ENCODE measurements around the gene PRR5L.

Gene PRR5L

GRCh38 chr11:36326524-36327419 lies 30.7 kb downstream of the PRR5L start:
- H3K79me2 ChIP-seq (ENCODE audit: insufficient read depth, low read depth) = no peaks in the 10 kb centered on the region
- TF ChIP-seq CTCF (conservative IDR thresholded peaks at IDR 0.05; ENCODE audit: low read depth, low read length) = no peak
- H3K4me3 ChIP-seq (IDR thresholded peaks at IDR 0.05; ENCODE audit: insufficient read depth, low read depth, low read length) = no peak overlapping the region
- no peak overlapping the region for H2AFZ ChIP-seq (ENCODE audit: low read depth)
- no peaks in the 10 kb centered on the region for H3K36me3 ChIP-seq (ENCODE audit: insufficient read depth)
- no peaks in the 10 kb centered on the region for H3K4me1 ChIP-seq (ENCODE audit: low read depth, poor library complexity, severe bottlenecking)
- H3K27ac ChIP-seq = no peak overlapping the region
- H3K4me2 ChIP-seq = no peak overlapping the region
- H3K27me3 ChIP-seq (ENCODE audit: insufficient read depth, low read depth) = no peaks in the 10 kb centered on the region
- no peak overlapping the region for H3K9ac ChIP-seq
- H4K20me1 ChIP-seq (ENCODE audit: insufficient read depth) = no peaks in the 10 kb centered on the region

GRCh38 chr11:36328966-36329673 lies 33.0 kb downstream of the PRR5L start:
- no peak overlapping the region for H3K4me2 ChIP-seq
- no peak for TF ChIP-seq CTCF (conservative IDR thresholded peaks at IDR 0.05; ENCODE audit: low read depth, low read length)
- no peaks in the 10 kb centered on the region for H3K27me3 ChIP-seq (ENCODE audit: insufficient read depth, low read depth)

GRCh38 chr11:36330411-36330810 lies 34.3 kb downstream of the PRR5L start:
- no peaks in the 10 kb centered on the region for H3K36me3 ChIP-seq (ENCODE audit: insufficient read depth)
- no peak overlapping the region for H3K9ac ChIP-seq
- H4K20me1 ChIP-seq (ENCODE audit: insufficient read depth) = no peaks in the 10 kb centered on the region
- no peaks in the 10 kb centered on the region for H3K79me2 ChIP-seq (ENCODE audit: insufficient read depth, low read depth)
- H3K4me2 ChIP-seq = no peak overlapping the region
- no peak overlapping the region for H2AFZ ChIP-seq (ENCODE audit: low read depth)
- no peaks in the 10 kb centered on the region for H3K27me3 ChIP-seq (ENCODE audit: insufficient read depth, low read depth)
- H3K4me3 ChIP-seq (IDR thresholded peaks at IDR 0.05; ENCODE audit: insufficient read depth, low read depth, low read length) = no peak overlapping the region
- H3K4me1 ChIP-seq (ENCODE audit: low read depth, poor library complexity, severe bottlenecking) = no peaks in the 10 kb centered on the region
- TF ChIP-seq CTCF (conservative IDR thresholded peaks at IDR 0.05; ENCODE audit: low read depth, low read length) = no peak
- H3K27ac ChIP-seq = no peak overlapping the region

More at GRCh38 chr11:36328966-36329673, 33.0 kb downstream of the PRR5L start:
- H3K36me3 ChIP-seq (ENCODE audit: insufficient read depth) = no peaks in the 10 kb centered on the region
- no peaks in the 10 kb centered on the region for H3K79me2 ChIP-seq (ENCODE audit: insufficient read depth, low read depth)
- H2AFZ ChIP-seq (ENCODE audit: low read depth) = no peak overlapping the region
- H3K4me1 ChIP-seq (ENCODE audit: low read depth, poor library complexity, severe bottlenecking) = no peaks in the 10 kb centered on the region
- no peak overlapping the region for H3K4me3 ChIP-seq (IDR thresholded peaks at IDR 0.05; ENCODE audit: insufficient read depth, low read depth, low read length)
- no peaks in the 10 kb centered on the region for H4K20me1 ChIP-seq (ENCODE audit: insufficient read depth)
- no peak overlapping the region for H3K9ac ChIP-seq
- no peak overlapping the region for H3K27ac ChIP-seq

- no peak overlapping the region for H3K9ac ChIP-seq
- H3K79me2 ChIP-seq (ENCODE audit: insufficient read depth, low read depth) = no peaks in the 10 kb centered on the region
- no peaks in the 10 kb centered on the region for H4K20me1 ChIP-seq (ENCODE audit: insufficient read depth)
- no peak overlapping the region for H2AFZ ChIP-seq (ENCODE audit: low read depth)
- no peak overlapping the region for H3K27ac ChIP-seq
- H3K36me3 ChIP-seq (ENCODE audit: insufficient read depth) = no peaks in the 10 kb centered on the region
- H3K4me1 ChIP-seq (ENCODE audit: low read depth, poor library complexity, severe bottlenecking) = no peaks in the 10 kb centered on the region
- H3K4me3 ChIP-seq (IDR thresholded peaks at IDR 0.05; ENCODE audit: insufficient read depth, low read depth, low read length) = no peak overlapping the region
- H3K27me3 ChIP-seq (ENCODE audit: insufficient read depth, low read depth) = no peaks in the 10 kb centered on the region
- no peak overlapping the region for H3K4me2 ChIP-seq
- no peak for TF ChIP-seq CTCF (conservative IDR thresholded peaks at IDR 0.05; ENCODE audit: low read depth, low read length)
Measured at GRCh38 chr11:36333468-36333867, 37.4 kb downstream of the PRR5L start.

Measured in KMS-11 (cell line).